Tibial artery (tissue), 4 donors: ENCODE measurements around the gene KRCC1.

ENCODE experiments used
- DNase-seq, 2 donors: peaks; one replicate each; pipeline ENCODE4 v3.0.0-alpha.2; 2019
- H3K27ac ChIP-seq, 2 donors: fragments of 200-600 bp; sonication (generic) in 1 of 2; 1 replicate in 1 of 2; 2 replicates in 1 of 2; pipeline ENCODE4 v1.5.1; 2018 to 2019; ENCODE audit warnings: mild to moderate bottlenecking in 1 of 2
- H3K27me3 ChIP-seq, 2 donors: fragments of 200-600 bp; sonication (generic) in 1 of 2; one replicate each; pipeline versions ENCODE4 v1.5.1 to v1.6.0; 2016 to 2019
- H3K36me3 ChIP-seq, 3 donors: fragments of 200-600 bp; sonication (generic) in 2 of 3; one replicate each; pipeline ENCODE4 v1.5.1; 2016 to 2019; ENCODE audit warnings: mild to moderate bottlenecking in 2 of 3
- H3K4me1 ChIP-seq, 4 donors: fragments of 200-600 bp; sonication (generic) in 2 of 4; 1 replicate in 3 of 4; 2 replicates in 1 of 4; pipeline ENCODE4 v1.5.1; 2016 to 2019
- H3K4me3 ChIP-seq, 2 donors: fragments of 200-600 bp; sonication (generic) in 1 of 2; 1 replicate in 1 of 2; 2 replicates in 1 of 2; pipeline ENCODE4 v1.5.1; 2018 to 2019; ENCODE audit warnings: mild to moderate bottlenecking in 2 of 2
- H3K9me3 ChIP-seq, 3 donors: fragments of 200-600 bp; sonication (generic) in 1 of 3; one replicate each; pipeline ENCODE4 v1.5.1; 2016 to 2019
- CTCF ChIP-seq, 2 experiments: fragments of 200-600 bp in 1 of 2; fragments of 450-650 bp in 1 of 2; IDR thresholded peaks; one replicate each; pipeline ENCODE4 v1.5.1; 2017 to 2019; ENCODE audit warnings: antibody characterized with exemption in 2 of 2, mild to moderate bottlenecking in 1 of 2, moderate library complexity in 1 of 2
- intact Hi-C: fragments of 100-400 bp; cut with DNase I; formaldehyde crosslinking; loops from one replicate; pipeline ENCODE4 v1.15.0; 2023; ENCODE audit warnings: low total_unique reads

The KRCC1 gene

DNA sequence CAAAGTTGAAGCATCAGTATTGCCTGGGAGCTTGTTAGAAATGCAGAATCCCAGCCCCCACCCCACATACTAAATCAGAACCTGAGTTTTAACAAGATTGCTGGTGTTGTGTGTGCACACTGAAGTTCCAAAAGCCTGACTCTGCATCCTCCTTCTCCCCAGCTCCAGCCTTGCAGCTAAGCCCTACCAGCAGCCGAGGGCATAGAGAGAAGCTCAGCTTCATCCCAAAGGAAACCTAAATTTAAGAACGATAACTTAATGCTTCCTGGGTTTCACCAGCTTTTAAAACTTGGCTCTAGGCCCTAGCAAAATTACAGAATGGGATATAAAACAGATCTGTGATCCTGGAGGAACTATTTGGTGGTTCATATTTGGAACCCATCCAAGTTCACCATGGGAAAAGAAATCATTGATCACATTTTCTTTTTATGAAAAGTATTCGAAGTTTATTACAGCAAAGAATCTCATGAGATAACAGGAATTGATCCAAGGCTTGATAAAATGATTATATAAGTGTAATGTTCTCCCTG is 23.1 kb upstream of the KRCC1 start:
- Histone ChIP-seq H3K27me3 (no peaks in the 10 kb centered on the region), H3K4me3 (no peak overlapping the region), H3K36me3 (no peaks in the 10 kb centered on the region), H3K9me3 (no peaks in the 10 kb centered on the region), H3K27ac (no peak overlapping the region), H3K4me1 (no peaks in the 10 kb centered on the region)
- no peak for DNase-seq
- intact Hi-C loops, result no loop called here
- TF ChIP-seq CTCF (IDR thresholded peaks at IDR 0.05), result no peak

DNA sequence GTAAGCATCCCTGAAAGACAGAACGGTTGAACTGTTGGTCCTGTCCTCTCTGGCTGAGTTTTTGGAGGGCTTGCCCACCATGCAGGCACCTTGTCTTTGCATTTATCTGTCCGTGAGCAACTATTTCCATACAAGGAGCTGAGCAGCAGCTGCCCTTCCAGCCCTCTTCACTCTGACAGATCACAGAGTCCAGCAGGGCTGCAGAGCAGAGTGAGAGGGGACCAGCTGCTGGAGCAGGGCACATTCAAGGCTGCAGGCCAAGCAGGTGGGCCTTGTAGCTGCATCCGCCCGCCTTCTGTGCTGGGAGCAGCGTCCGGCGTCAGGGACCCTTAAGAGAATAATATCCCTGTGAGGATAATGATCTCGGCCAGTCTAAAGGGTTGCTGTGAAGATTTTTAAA is 21.5 kb upstream of the KRCC1 start:
- no peak overlapping the region for H3K4me3 ChIP-seq
- H3K4me1 ChIP-seq, result no peaks in the 10 kb centered on the region

GRCh38 chr2:88074854-88075292 is 19.3 kb upstream of the KRCC1 start:
- Histone ChIP-seq H3K27ac (no peak overlapping the region), H3K36me3 (no peaks in the 10 kb centered on the region), H3K27me3 (no peaks in the 10 kb centered on the region), H3K4me3 (no peak overlapping the region), H3K9me3 (no peaks in the 10 kb centered on the region), H3K4me1 (no peaks in the 10 kb centered on the region)
- no peak for TF ChIP-seq CTCF (IDR thresholded peaks at IDR 0.05)
- intact Hi-C loops, result no loop called here
- DNase-seq, result no peak

More for the DNA sequence above, 21.5 kb upstream of the KRCC1 start:
- Histone ChIP-seq H3K9me3 (no peaks in the 10 kb centered on the region), H3K27ac (no peak overlapping the region), H3K36me3 (no peaks in the 10 kb centered on the region), H3K27me3 (no peaks in the 10 kb centered on the region)
- no peak for TF ChIP-seq CTCF (IDR thresholded peaks at IDR 0.05)
- no peak for DNase-seq
- intact Hi-C loops, result no loop called here

GRCh38 chr2:88074150-88074549 is 18.6 kb upstream of the KRCC1 start:
- Histone ChIP-seq H3K27me3 (no peaks in the 10 kb centered on the region), H3K4me1 (no peaks in the 10 kb centered on the region), H3K4me3 (no peak overlapping the region), H3K9me3 (no peaks in the 10 kb centered on the region), H3K36me3 (no peaks in the 10 kb centered on the region), H3K27ac (no peak overlapping the region)
- DNase-seq, result no peak
- no peak for TF ChIP-seq CTCF (IDR thresholded peaks at IDR 0.05)
- intact Hi-C loops, result no loop called here

GRCh38 chr2:88071365-88071764 is 15.8 kb upstream of the KRCC1 start:
- DNase-seq, result no peak
- no peak for TF ChIP-seq CTCF (IDR thresholded peaks at IDR 0.05)
- Histone ChIP-seq H3K4me1 (no peaks in the 10 kb centered on the region), H3K27ac (no peak overlapping the region), H3K9me3 (no peaks in the 10 kb centered on the region), H3K36me3 (no peaks in the 10 kb centered on the region), H3K4me3 (no peak overlapping the region), H3K27me3 (peaks cover 0 to 5% of the 10 kb centered on the region in 2 donors)
- intact Hi-C loops, result no loop called here

GRCh38 chr2:88070055-88070454 is 14.5 kb upstream of the KRCC1 start:
- no peak overlapping the region for H3K27ac ChIP-seq
- peaks cover 0 to 5% of the 10 kb centered on the region in 2 donors for H3K27me3 ChIP-seq
- no peaks in the 10 kb centered on the region for H3K9me3 ChIP-seq
- no peaks in the 10 kb centered on the region for H3K4me1 ChIP-seq
- H3K4me3 ChIP-seq, result no peak overlapping the region
- intact Hi-C loops, result no loop called here
- no peaks in the 10 kb centered on the region for H3K36me3 ChIP-seq
- no peak for TF ChIP-seq CTCF (IDR thresholded peaks at IDR 0.05)
- no peak for DNase-seq
